HCT116 (cell line): Measurements from ENCODE around the gene KLRC3. TPM values are rescaled to one million over a fixed set of nuclear protein-coding genes. Genes with fewer than 3 reads are reported as not detected.
"Not testable (repeated sequence)": the region's sequence is repeated elsewhere in the genome, so short reads cannot be mapped to it uniquely, and the experiment has no call there.

Experiments
- ATAC-seq: fragments of 200-7000 bp; cut with Tn5 transposase; 2 replicates; pipeline ENCODE4 v1.9.1; 2020; ENCODE audit warnings: mild to moderate bottlenecking, moderate library complexity
- BruUV-seq: library from RNA; stranded (reverse); fragments of 400-500 nt; replicated peaks from 2 replicates; lab custom pipeline; 2021; lab: Mats Ljungman, UMichigan
- CTCF ChIA-PET: fragments of 300-600 bp; sonication (Branson Sonifier 250); formaldehyde crosslinking; loops from one replicate; lab custom pipeline; 2021; ENCODE audit warnings: antibody characterized with exemption; lab: Charles Lee
- POLR2A ChIA-PET: fragments of 300-600, 350-600 bp; sonication (Branson Sonifier 250); formaldehyde crosslinking; loops from one replicate; lab custom pipeline; 2021; ENCODE audit warnings: antibody characterized with exemption; lab: Charles Lee
- RAD21 ChIA-PET, 2 experiments: fragments of 300-600 bp; sonication (Branson Sonifier 250); formaldehyde crosslinking; loops; one replicate each; lab custom pipeline; 2023; ENCODE audit warnings: low total read pairs in 2 of 2; ENCODE audit not compliant: uncharacterized antibody in 2 of 2, unreplicated experiment in 2 of 2, low non-redundant PET in 1 of 2; lab: Charles Lee
- DNase-seq: peaks from one replicate; pipeline ENCODE4 v3.0.0-alpha.2; 2010; ENCODE audit warnings: low read depth, low spot score
- H2AFZ ChIP-seq: fragments of 200-600 bp; shearing (Covaris generic), sonication (generic); 2 replicates; pipeline ENCODE4 v1.6.1; 2017; ENCODE audit warnings: low read depth, mixed run types, mixed read lengths, antibody characterized with exemption, low read length; ENCODE audit not compliant: poor library complexity, severe bottlenecking
- H3K27ac ChIP-seq: 2 replicates; pipeline ENCODE4 v1.5.1; 2012; ENCODE audit warnings: low read depth, low read length
- H3K27me3 ChIP-seq: fragments of 200-600 bp; sonication (generic); 2 replicates; pipeline ENCODE4 v1.6.1; 2016; ENCODE audit warnings: mixed run types, low read length, mixed read lengths; ENCODE audit not compliant: insufficient read depth
- H3K36me3 ChIP-seq, 2 experiments: fragments of 200-500 bp in 1 of 2; fragments of 200-600 bp in 1 of 2; sonication (Bioruptor generic) in 1 of 2; sonication (generic) in 1 of 2; 2 replicates each; pipeline versions ENCODE4 v1.5.1 to v1.6.1; 2014 to 2016; ENCODE audit warnings: low read length in 2 of 2, inconsistent platforms in 1 of 2, mixed read lengths in 1 of 2, mixed run types in 1 of 2; ENCODE audit not compliant: insufficient read depth in 2 of 2, control insufficient read depth in 1 of 2
- H3K4me1 ChIP-seq, 2 experiments: fragments of 200-600 bp in 1 of 2; sonication (generic) in 1 of 2; 2 replicates each; pipeline versions ENCODE4 v1.5.1 to v1.6.1; 2012 to 2017; ENCODE audit warnings: low read length in 2 of 2, inconsistent platforms in 1 of 2, mild to moderate bottlenecking in 1 of 2, mixed read lengths in 1 of 2, mixed run types in 1 of 2, moderate library complexity in 1 of 2; ENCODE audit not compliant: insufficient read depth in 2 of 2, control insufficient read depth in 1 of 2
- H3K4me2 ChIP-seq: fragments of 200-600 bp; sonication (generic); 2 replicates; pipeline ENCODE4 v1.6.1; 2017; ENCODE audit warnings: mixed run types, low read length, mixed read lengths
- H3K4me3 ChIP-seq, 2 experiments: fragments of 200-600 bp in 1 of 2; sonication (generic) in 1 of 2; replicated peaks in 1 of 2; 2 replicates each; pipeline ENCODE4 v1.5.1; 2011 to 2016; ENCODE audit warnings: low read length in 2 of 2, control low read depth in 1 of 2, low read depth in 1 of 2, mild to moderate bottlenecking in 1 of 2, mixed read lengths in 1 of 2, mixed run types in 1 of 2
- H3K79me2 ChIP-seq: fragments of 200-600 bp; sonication (generic); 2 replicates; pipeline ENCODE4 v1.6.1; 2017; ENCODE audit warnings: mild to moderate bottlenecking, mixed run types, low read length, moderate library complexity, mixed read lengths; ENCODE audit not compliant: insufficient read depth
- H3K9ac ChIP-seq: fragments of 200-600 bp; sonication (generic); 2 replicates; pipeline ENCODE4 v1.6.1; 2016; ENCODE audit warnings: low read length, mixed read lengths
- H3K9me2 ChIP-seq: fragments of 200-600 bp; sonication (generic), shearing (Covaris generic); 2 replicates; pipeline ENCODE4 v1.6.1; 2017; ENCODE audit warnings: mixed run types, mild to moderate bottlenecking, moderate library complexity; ENCODE audit not compliant: insufficient read depth
- H3K9me3 ChIP-seq, 2 experiments: fragments of 200-500 bp in 1 of 2; fragments of 200-600 bp in 1 of 2; sonication (Bioruptor generic) in 1 of 2; sonication (generic) in 1 of 2; 2 replicates each; pipeline ENCODE4 v1.6.1; 2014 to 2017; ENCODE audit warnings: low read length in 2 of 2, mixed read lengths in 2 of 2, inconsistent platforms in 1 of 2, low read depth in 1 of 2, mild to moderate bottlenecking in 1 of 2, mixed run types in 1 of 2, moderate library complexity in 1 of 2; ENCODE audit not compliant: control insufficient read depth in 1 of 2, insufficient read depth in 1 of 2
- H4K20me1 ChIP-seq: fragments of 200-600 bp; sonication (generic), shearing (Covaris generic); 2 replicates; pipeline ENCODE4 v1.6.1; 2017; ENCODE audit warnings: mixed run types, mild to moderate bottlenecking, moderate library complexity; ENCODE audit not compliant: insufficient read depth
- ATF3 ChIP-seq: IDR thresholded peaks from 2 replicates; pipeline ENCODE4 v1.6.1; 2012
- CBX3 ChIP-seq: IDR thresholded peaks from 2 replicates; pipeline ENCODE4 v1.6.1; 2012; ENCODE audit warnings: low read depth
- CEBPB ChIP-seq: IDR thresholded peaks from 2 replicates; pipeline ENCODE4 v1.6.1; 2012; ENCODE audit warnings: low read depth
- ELF1 ChIP-seq: IDR thresholded peaks from 2 replicates; pipeline ENCODE4 v1.6.1; 2012; ENCODE audit warnings: low read depth, borderline replicate concordance
- EZH2 ChIP-seq: fragments of 200-600 bp; sonication (generic); IDR thresholded peaks from 2 replicates; pipeline ENCODE4 v1.6.1; 2017; ENCODE audit warnings: antibody characterized with exemption, mixed run types
- FOSL1 ChIP-seq: IDR thresholded peaks from 2 replicates; pipeline ENCODE4 v1.6.1; 2012; ENCODE audit warnings: low read depth
- JUND ChIP-seq: IDR thresholded peaks from 2 replicates; pipeline ENCODE4 v1.6.1; 2012
- POLR2A ChIP-seq: IDR thresholded peaks from 2 replicates; pipeline ENCODE4 v1.7.0; 2011; ENCODE audit warnings: borderline replicate concordance; ENCODE audit not compliant: insufficient read depth, insufficient read length; ENCODE audit errors: extremely low read depth
- SP1 ChIP-seq: IDR thresholded peaks from 2 replicates; pipeline ENCODE4 v1.6.1; 2012; ENCODE audit warnings: low read depth
- SRF ChIP-seq: IDR thresholded peaks from 2 replicates; pipeline ENCODE4 v1.6.1; 2012; ENCODE audit warnings: low read depth
- TCF7L2 ChIP-seq: IDR thresholded peaks from 2 replicates; pipeline ENCODE4 v1.7.0; 2011; ENCODE audit warnings: borderline replicate concordance, inconsistent platforms; ENCODE audit not compliant: insufficient read depth, insufficient read length; ENCODE audit errors: extremely low read depth
- YY1 ChIP-seq: IDR thresholded peaks from 2 replicates; pipeline ENCODE4 v1.6.1; 2011; ENCODE audit warnings: low read length, low read depth, moderate library complexity, mild to moderate bottlenecking; ENCODE audit not compliant: insufficient replicate concordance; ENCODE audit errors: extremely low read depth
- ZBTB33 ChIP-seq: IDR thresholded peaks from 2 replicates; pipeline ENCODE4 v1.6.1; 2011; ENCODE audit warnings: mild to moderate bottlenecking, low read length, moderate library complexity; ENCODE audit not compliant: insufficient replicate concordance; ENCODE audit errors: extremely low read depth
- ZFX ChIP-seq: fragments of 450-650 bp; IDR thresholded peaks from 2 replicates; pipeline ENCODE4 v1.6.1; 2017
- intact Hi-C: fragments of 100-400 bp; cut with micrococcal nuclease; formaldehyde crosslinking; loops from 2 replicates; pipeline ENCODE4 v1.10.0; 2022
- total RNA-seq: library from RNA; stranded (reverse); gene quantifications from one replicate; pipeline ENCODE4 v1.2.1, GENCODE V29; 2021; ENCODE audit not compliant: unreplicated experiment
- TF ChIP-seq, protein P1 (sequence below): IDR thresholded peaks from 2 replicates; pipeline ENCODE4 v1.6.1; 2012
- TF ChIP-seq, protein P2 (sequence below), 3 experiments: fragments of 200-600 bp in 1 of 3; sonication (generic) in 1 of 3; IDR thresholded peaks in 2 of 3; conservative IDR thresholded peaks in 1 of 3; 2 replicates each; pipeline ENCODE4 v1.5.1; 2012 to 2017; ENCODE audit warnings: low read depth in 2 of 3, low read length in 2 of 3, antibody characterized with exemption in 1 of 3, borderline replicate concordance in 1 of 3, control low read depth in 1 of 3, mild to moderate bottlenecking in 1 of 3, mixed read lengths in 1 of 3, mixed run types in 1 of 3, moderate library complexity in 1 of 3; ENCODE audit not compliant: insufficient read depth in 1 of 3

KLRC3 gene
- total RNA-seq, 1 experiment from 2014 or later = 1.8 TPM

GRCh38 chr12:10394531-10395152 lies 25.8 kb downstream of the KLRC3 start:
- RAD21 ChIA-PET, H3K36me3 ChIP-seq, H2AFZ ChIP-seq, POLR2A ChIA-PET, H3K9me3 ChIP-seq, H3K27me3 ChIP-seq, H3K4me2 ChIP-seq, BruUV-seq, CTCF ChIA-PET, intact Hi-C loops, H4K20me1 ChIP-seq, DNase-seq, H3K4me3 ChIP-seq, H3K9ac ChIP-seq, H3K9me2 ChIP-seq, ATAC-seq, H3K79me2 ChIP-seq: not testable (repeated sequence)
- H3K27ac ChIP-seq = peak overlapping the region; percentile 49
- TF ChIP-seq TCF7L2 = peak; percentile 31
- H3K4me1 ChIP-seq = peaks cover 20 to 45% of the 10 kb centered on the region in 2 experiments

GRCh38 chr12:10393291-10393690 lies 27.1 kb downstream of the KLRC3 start:
- no peak overlapping the region for H3K4me2 ChIP-seq
- no peak for ATAC-seq
- no peak overlapping the region for H3K4me3 ChIP-seq
- no peak overlapping the region for H3K9ac ChIP-seq
- POLR2A ChIA-PET = no interaction called here
- BruUV-seq = no TSS peak
- TF ChIP-seq SRF (no peak), TCF7L2 (no peak), SP1 (no peak), JUND (no peak), CBX3 (no peak), FOSL1 (no peak), YY1 (no peak), ZFX (no peak), CEBPB (no peak), ATF3 (no peak), ZBTB33 (no peak), POLR2A (no peak), EZH2 (no peak), ELF1 (no peak)
- TF ChIP-seq, protein P1, sequence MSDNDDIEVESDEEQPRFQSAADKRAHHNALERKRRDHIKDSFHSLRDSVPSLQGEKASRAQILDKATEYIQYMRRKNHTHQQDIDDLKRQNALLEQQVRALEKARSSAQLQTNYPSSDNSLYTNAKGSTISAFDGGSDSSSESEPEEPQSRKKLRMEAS = no peak
- TF ChIP-seq, protein P2, sequence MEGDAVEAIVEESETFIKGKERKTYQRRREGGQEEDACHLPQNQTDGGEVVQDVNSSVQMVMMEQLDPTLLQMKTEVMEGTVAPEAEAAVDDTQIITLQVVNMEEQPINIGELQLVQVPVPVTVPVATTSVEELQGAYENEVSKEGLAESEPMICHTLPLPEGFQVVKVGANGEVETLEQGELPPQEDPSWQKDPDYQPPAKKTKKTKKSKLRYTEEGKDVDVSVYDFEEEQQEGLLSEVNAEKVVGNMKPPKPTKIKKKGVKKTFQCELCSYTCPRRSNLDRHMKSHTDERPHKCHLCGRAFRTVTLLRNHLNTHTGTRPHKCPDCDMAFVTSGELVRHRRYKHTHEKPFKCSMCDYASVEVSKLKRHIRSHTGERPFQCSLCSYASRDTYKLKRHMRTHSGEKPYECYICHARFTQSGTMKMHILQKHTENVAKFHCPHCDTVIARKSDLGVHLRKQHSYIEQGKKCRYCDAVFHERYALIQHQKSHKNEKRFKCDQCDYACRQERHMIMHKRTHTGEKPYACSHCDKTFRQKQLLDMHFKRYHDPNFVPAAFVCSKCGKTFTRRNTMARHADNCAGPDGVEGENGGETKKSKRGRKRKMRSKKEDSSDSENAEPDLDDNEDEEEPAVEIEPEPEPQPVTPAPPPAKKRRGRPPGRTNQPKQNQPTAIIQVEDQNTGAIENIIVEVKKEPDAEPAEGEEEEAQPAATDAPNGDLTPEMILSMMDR (IDR thresholded peaks at IDR 0.05 in 2 of 3, conservative IDR thresholded peaks at IDR 0.05 in 1 of 3; ENCODE audit: borderline replicate concordance in 1 of 3, insufficient read depth in 1 of 3, low read depth in 2 of 3, low read length in 2 of 3) = no peak
- TF ChIP-seq, all 23 proteins: peak for 0
- Histone ChIP-seq H3K4me1 (peaks cover 20 to 45% of the 10 kb centered on the region in 2 experiments), H3K9me2 (no peaks in the 10 kb centered on the region), H2AFZ (no peak overlapping the region), H3K9me3 (no peaks in the 10 kb centered on the region), H3K27ac (peak overlapping the region; percentile 62; the same call in 1 of the 2 replicates), H3K27me3 (no peaks in the 10 kb centered on the region), H3K79me2 (no peaks in the 10 kb centered on the region), H3K36me3 (no peaks in the 10 kb centered on the region), H4K20me1 (no peaks in the 10 kb centered on the region)
- intact Hi-C loops = no loop called here
- no peak for DNase-seq
- CTCF ChIA-PET = interaction anchor here (1.0 to 1.3 kb wide), 2 partner anchors 18 to 27 kb away, joined by 4 to 6 read pairs; no protein-coding TSS in a partner anchor
- RAD21 ChIA-PET = no interaction called here
